ENCODE measurements around the gene ZBTB7C. TPM values are rescaled to one million over a fixed set of nuclear protein-coding genes. Genes with fewer than 3 reads are reported as not detected.

Gene ZBTB7C
- total RNA-seq, 4 donors from 2014 or later: 5.0 to 14.1 (median 13.3) TPM

DNA sequence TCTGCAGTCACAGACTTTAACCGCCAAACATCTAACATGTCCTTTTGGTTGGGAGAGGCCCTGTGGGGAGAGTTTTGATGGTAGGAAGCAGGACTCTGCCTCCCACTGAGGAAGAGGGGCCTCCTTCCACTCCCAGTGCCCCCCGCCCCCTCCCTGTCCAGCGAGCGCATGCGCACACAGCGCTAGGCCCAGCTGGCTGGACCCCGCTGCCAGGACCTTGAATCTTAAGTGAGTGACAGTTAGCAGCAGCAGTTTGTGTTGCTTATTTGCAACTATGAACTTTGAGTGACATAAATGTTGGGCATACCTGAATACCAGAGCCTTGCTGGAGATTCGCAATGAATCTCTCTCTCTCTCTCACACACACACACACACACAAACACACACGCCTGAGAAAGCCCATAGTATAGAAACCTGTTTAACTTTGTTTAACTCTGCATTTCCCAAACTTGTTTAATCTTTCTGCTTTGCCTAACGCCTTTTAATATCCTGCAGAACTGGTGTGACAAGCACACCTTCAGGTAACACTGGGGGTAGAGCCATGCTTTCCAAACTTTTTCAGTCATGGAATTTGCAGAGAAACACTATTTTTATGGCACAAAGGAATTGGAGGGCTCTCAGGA is 344.1 kb downstream of the ZBTB7C start:
- TF ChIP-seq, protein P1, sequence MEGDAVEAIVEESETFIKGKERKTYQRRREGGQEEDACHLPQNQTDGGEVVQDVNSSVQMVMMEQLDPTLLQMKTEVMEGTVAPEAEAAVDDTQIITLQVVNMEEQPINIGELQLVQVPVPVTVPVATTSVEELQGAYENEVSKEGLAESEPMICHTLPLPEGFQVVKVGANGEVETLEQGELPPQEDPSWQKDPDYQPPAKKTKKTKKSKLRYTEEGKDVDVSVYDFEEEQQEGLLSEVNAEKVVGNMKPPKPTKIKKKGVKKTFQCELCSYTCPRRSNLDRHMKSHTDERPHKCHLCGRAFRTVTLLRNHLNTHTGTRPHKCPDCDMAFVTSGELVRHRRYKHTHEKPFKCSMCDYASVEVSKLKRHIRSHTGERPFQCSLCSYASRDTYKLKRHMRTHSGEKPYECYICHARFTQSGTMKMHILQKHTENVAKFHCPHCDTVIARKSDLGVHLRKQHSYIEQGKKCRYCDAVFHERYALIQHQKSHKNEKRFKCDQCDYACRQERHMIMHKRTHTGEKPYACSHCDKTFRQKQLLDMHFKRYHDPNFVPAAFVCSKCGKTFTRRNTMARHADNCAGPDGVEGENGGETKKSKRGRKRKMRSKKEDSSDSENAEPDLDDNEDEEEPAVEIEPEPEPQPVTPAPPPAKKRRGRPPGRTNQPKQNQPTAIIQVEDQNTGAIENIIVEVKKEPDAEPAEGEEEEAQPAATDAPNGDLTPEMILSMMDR (IDR thresholded peaks at IDR 0.05): no peak
- DNase-seq (ENCODE audit: low spot score): no peak
- no peak for ATAC-seq (ENCODE audit: low FRiP score)

DNA sequence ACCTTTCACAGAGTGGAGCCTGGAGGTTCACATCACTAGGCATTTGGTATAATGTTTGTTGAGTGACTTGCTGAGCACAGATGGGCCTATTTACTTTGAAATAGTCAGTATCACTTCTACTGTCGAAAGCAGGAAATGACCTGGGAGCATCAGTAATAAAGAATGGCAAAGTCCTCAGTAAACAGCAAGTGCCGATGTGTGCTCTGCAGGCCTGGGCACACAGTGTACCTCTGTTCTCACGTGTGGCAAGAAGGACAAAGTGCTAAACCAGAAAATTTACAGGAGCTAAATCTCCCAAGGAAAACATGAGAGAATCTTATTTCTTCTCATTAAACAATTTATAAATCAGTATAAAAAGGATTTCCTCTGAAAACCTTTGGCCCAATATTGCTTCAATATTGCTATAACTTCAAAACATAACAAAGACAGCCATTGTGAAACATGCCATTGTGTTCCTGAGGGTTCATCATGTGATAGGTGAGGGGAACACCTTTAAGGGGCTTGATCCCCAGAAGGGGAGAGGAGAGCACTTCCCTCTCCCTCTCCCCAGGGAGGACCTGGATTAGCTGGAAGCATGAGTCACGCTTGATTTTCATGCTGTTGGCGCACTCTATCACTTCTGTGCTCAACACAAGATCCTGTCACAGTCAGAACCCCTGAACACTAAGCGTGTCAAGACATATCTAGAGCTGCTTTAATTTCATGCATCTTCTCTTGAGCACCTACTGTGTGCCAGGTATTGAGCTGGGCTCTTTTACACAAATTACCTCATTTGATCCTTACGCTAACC is 347.2 kb downstream of the ZBTB7C start:
- TF ChIP-seq, protein P1 (IDR thresholded peaks at IDR 0.05): no peak
- ATAC-seq (ENCODE audit: low FRiP score): no peak
- no peak for DNase-seq (ENCODE audit: low spot score)

DNA sequence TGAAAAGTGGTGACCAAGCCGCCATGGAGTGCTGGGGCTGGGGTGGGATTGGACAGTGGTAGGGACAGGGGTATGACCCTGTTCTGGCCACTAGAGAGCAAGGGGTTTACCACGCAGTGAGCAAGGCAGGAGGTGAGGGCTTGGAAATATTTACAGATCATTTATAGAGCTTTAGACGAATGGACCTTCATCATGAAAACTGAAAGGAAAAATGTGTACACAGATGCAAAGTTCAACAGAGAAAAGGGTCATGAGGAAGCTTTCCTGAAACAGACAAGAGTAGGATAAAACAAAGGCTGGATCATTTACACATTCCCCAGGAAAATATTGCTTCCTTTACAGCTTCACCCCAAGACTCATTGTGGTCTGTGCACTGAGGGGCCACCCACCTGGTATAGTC is 348.2 kb downstream of the ZBTB7C start:
- TF ChIP-seq, protein P1 (IDR thresholded peaks at IDR 0.05): no peak
- ATAC-seq (ENCODE audit: low FRiP score): no peak
- DNase-seq (ENCODE audit: low spot score): no peak

DNA sequence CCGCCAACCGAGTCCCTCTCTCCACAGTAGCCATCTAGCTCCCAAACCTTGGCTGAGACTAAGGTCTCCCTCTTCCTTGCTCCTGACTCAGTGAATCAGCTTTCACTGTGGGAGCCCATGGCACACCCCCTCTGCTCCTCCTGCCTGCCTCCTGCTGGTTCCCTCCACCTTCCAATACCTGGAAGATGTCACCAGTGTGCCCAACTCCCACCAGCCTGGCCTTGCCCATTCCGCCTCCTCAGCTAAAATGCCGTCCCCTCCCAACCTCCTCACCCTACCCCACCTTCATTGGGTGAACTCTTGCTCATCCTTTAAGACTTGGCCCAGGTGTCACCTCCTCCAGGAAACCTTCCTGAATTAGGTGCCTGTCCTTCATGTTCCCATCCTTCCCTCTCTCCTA is 348.8 kb downstream of the ZBTB7C start:
- TF ChIP-seq, protein P1 (IDR thresholded peaks at IDR 0.05): no peak
- ATAC-seq (ENCODE audit: low FRiP score) (no peak), DNase-seq (ENCODE audit: low spot score) (no peak)

DNA sequence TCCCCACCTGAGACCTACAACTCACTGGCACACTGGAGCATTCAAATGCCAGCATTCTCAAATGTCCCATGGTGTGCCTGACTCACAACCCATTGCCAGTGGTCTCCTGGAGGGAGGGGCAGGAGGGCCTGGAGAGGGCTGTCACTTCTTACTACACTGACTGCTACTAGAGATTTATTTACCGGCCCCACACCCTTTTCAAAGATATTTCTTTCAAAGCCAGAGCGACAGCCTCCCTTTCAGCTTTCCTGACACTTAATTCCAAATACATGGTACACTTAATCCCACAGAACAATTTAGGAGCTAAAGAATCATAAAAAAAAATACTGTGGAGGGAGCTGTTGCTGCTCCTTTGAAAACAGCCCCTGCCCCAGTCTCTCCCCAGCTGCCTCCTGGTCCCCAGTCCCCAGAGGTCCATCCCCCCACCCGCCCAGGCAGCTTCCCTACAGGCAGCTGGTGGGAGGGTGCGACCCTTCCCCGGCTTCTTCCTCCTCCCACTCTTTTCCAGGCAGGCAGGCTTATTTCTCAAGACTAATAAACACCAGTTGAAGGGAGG is 349.6 kb downstream of the ZBTB7C start:
- ATAC-seq (ENCODE audit: low FRiP score) (no peak), DNase-seq (ENCODE audit: low spot score) (no peak)
- TF ChIP-seq, protein P1 (IDR thresholded peaks at IDR 0.05): no peak

DNA sequence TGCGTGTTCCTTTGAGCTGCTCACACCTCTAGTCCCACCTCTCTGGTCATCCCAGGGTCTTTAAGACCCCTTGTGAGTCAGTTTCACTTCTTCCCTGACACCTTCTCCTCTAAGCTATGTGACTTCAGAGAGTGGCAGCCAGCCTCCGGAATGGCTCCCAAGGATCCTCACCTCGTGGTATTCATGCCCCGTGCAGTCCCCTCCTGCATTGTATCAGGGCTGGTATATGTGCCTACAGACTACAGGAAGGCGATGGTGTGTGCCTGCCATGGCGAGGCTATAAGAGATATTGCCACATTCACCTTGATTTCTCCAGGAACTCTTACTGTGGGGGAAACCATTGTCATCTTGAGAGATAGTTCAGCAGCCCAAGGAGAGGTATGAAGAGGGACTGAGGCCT is 350.7 kb downstream of the ZBTB7C start:
- DNase-seq (ENCODE audit: low spot score): no peak
- no peak for ATAC-seq (ENCODE audit: low FRiP score)
- TF ChIP-seq, protein P1 (IDR thresholded peaks at IDR 0.05): no peak
